H1 (cell line): ENCODE results near the gene RPS3. TPM values are rescaled to one million over a fixed set of nuclear protein-coding genes. Genes with fewer than 3 reads are reported as not detected.
A peak's percentile ranks its signal among the peaks of the same experiment; 100 is the strongest.

Experiments used
- CTCF ChIA-PET: fragments of 300-600 bp; sonication (Branson Sonifier 250); formaldehyde crosslinking; loops from one replicate; lab custom pipeline; 2021; ENCODE audit not compliant: partially characterized antibody; lab: Charles Lee
- POLR2A ChIA-PET: fragments of 300-600 bp; sonication (Branson Sonifier 250); formaldehyde crosslinking; loops from one replicate; lab custom pipeline; 2021; ENCODE audit warnings: inconsistent platforms; ENCODE audit not compliant: partially characterized antibody; lab: Charles Lee
- DNase-seq, 2 experiments: peaks; one replicate each; pipeline versions ENCODE4 v3.0.0 to v3.0.0-alpha.2; 2010 to 2022; ENCODE audit warnings: low spot score in 2 of 2, low read depth in 1 of 2, mixed read lengths in 1 of 2
- FAIRE-seq: peaks from 2 replicates; lab custom pipeline; 2011; peaks lifted over from hg19 to GRCh38; lab: Jason Lieb, UNC
- H2AFZ ChIP-seq: 2 replicates; pipeline ENCODE4 v1.8.1; 2012; ENCODE audit warnings: low read length, inconsistent platforms
- H2AK5ac ChIP-seq: 2 replicates; pipeline ENCODE4 v1.6.1; 2013; ENCODE audit warnings: low read depth, low read length
- H2BK120ac ChIP-seq: replicated peaks from 2 replicates; pipeline ENCODE3; 2013; ENCODE audit warnings: low read depth, low read length, inconsistent platforms
- H2BK12ac ChIP-seq: 2 replicates; pipeline ENCODE4 v1.6.1; 2013; ENCODE audit warnings: low read depth, low read length
- H2BK15ac ChIP-seq: 2 replicates; pipeline ENCODE4 v1.6.1; 2013; ENCODE audit warnings: low read length
- H2BK20ac ChIP-seq: 2 replicates; pipeline ENCODE4 v1.6.1; 2013; ENCODE audit warnings: low read length
- H2BK5ac ChIP-seq: 2 replicates; pipeline ENCODE4 v1.6.1; 2013; ENCODE audit warnings: low read depth, low read length
- H3K14ac ChIP-seq: 2 replicates; pipeline ENCODE4 v1.6.1; 2013; ENCODE audit warnings: inconsistent platforms; ENCODE audit not compliant: insufficient read length
- H3K18ac ChIP-seq: 2 replicates; pipeline ENCODE4 v1.6.1; 2013; ENCODE audit warnings: low read length; ENCODE audit errors: extremely low read depth
- H3K23ac ChIP-seq: 2 replicates; pipeline ENCODE4 v1.6.1; 2013; ENCODE audit warnings: inconsistent platforms; ENCODE audit not compliant: insufficient read length
- H3K23me2 ChIP-seq: 2 replicates; pipeline ENCODE4 v1.6.1; 2013; ENCODE audit warnings: low read depth, low read length
- H3K27ac ChIP-seq: 2 replicates; pipeline ENCODE4 v1.6.1; 2011; ENCODE audit warnings: low read depth, low read length, inconsistent platforms
- H3K27me3 ChIP-seq, 4 experiments: replicated peaks in 1 of 4; 1 replicate in 1 of 4; 2 replicates in 3 of 4; pipeline versions ENCODE4 v1.6.1 to v1.8.1; 2011 to 2013; ENCODE audit warnings: low read length in 3 of 4, mild to moderate bottlenecking in 3 of 4, inconsistent platforms in 2 of 4, mixed read lengths in 2 of 4, moderate library complexity in 1 of 4; ENCODE audit not compliant: control insufficient read depth in 3 of 4, insufficient read depth in 3 of 4; ENCODE audit errors: extremely low read depth in 1 of 4
- H3K36me3 ChIP-seq, 4 experiments: 2 replicates each; pipeline versions ENCODE4 v1.6.1 to v1.8.1; 2011 to 2013; ENCODE audit warnings: mild to moderate bottlenecking in 4 of 4, low read length in 3 of 4, moderate library complexity in 2 of 4, control low read depth in 1 of 4, inconsistent platforms in 1 of 4; ENCODE audit not compliant: insufficient read depth in 4 of 4, control insufficient read depth in 2 of 4
- H3K4ac ChIP-seq: replicated peaks from 2 replicates; pipeline ENCODE3; 2013; ENCODE audit warnings: low read length, low read depth, mixed read lengths, inconsistent platforms; ENCODE audit not compliant: insufficient read length
- H3K4me1 ChIP-seq, 4 experiments: replicated peaks in 1 of 4; 1 replicate in 1 of 4; 2 replicates in 3 of 4; pipeline versions ENCODE4 v1.6.1 to v1.8.1; 2011 to 2013; ENCODE audit warnings: low read length in 3 of 4, inconsistent platforms in 2 of 4, mixed read lengths in 1 of 4; ENCODE audit not compliant: insufficient read depth in 4 of 4, control insufficient read depth in 3 of 4
- H3K4me2 ChIP-seq, 2 experiments: 2 replicates each; pipeline versions ENCODE4 v1.6.1 to v1.8.1; 2011 to 2013; ENCODE audit warnings: low read depth in 2 of 2, low read length in 2 of 2, control low read depth in 1 of 2, inconsistent platforms in 1 of 2, mild to moderate bottlenecking in 1 of 2; ENCODE audit not compliant: insufficient read depth in 1 of 2
- H3K4me3 ChIP-seq, 4 experiments: fragments of 200-600, 300-600 bp in 1 of 4; sonication (generic), shearing (Covaris generic), sonication (Bioruptor Twin) in 1 of 4; 2 replicates each; pipeline versions ENCODE4 v1.5.1 to v1.8.1; 2011 to 2016; ENCODE audit warnings: low read length in 4 of 4, low read depth in 3 of 4, control low read depth in 2 of 4, inconsistent platforms in 2 of 4, mild to moderate bottlenecking in 2 of 4, mixed read lengths in 1 of 4, moderate library complexity in 1 of 4; ENCODE audit not compliant: insufficient read depth in 2 of 4; ENCODE audit errors: extremely low read depth in 1 of 4
- H3K56ac ChIP-seq: replicated peaks from 2 replicates; pipeline ENCODE3; 2013; ENCODE audit warnings: low read depth, mild to moderate bottlenecking, mixed read lengths, low read length, inconsistent platforms; ENCODE audit not compliant: insufficient read length
- H3K79me1 ChIP-seq: 2 replicates; pipeline ENCODE4 v1.6.1; 2013; ENCODE audit warnings: low read depth, low read length, control low read depth
- H3K79me2 ChIP-seq, 2 experiments: 2 replicates each; pipeline versions ENCODE4 v1.6.1 to v1.8.1; 2012 to 2013; ENCODE audit warnings: low read length in 2 of 2, mild to moderate bottlenecking in 2 of 2, inconsistent platforms in 1 of 2; ENCODE audit not compliant: insufficient read depth in 2 of 2, control insufficient read depth in 1 of 2
- H3K9ac ChIP-seq, 4 experiments: replicated peaks in 1 of 4; 1 replicate in 1 of 4; 2 replicates in 3 of 4; pipeline versions ENCODE4 v1.6.1 to v1.8.1; 2011 to 2013; ENCODE audit warnings: low read depth in 3 of 4, low read length in 3 of 4, control low read depth in 2 of 4, mild to moderate bottlenecking in 2 of 4, moderate library complexity in 2 of 4, inconsistent platforms in 1 of 4; ENCODE audit errors: extremely low read depth in 1 of 4
- H3K9me3 ChIP-seq, 2 experiments: 2 replicates each; pipeline versions ENCODE4 v1.6.1 to v1.8.1; 2012 to 2013; ENCODE audit warnings: mild to moderate bottlenecking in 2 of 2, moderate library complexity in 2 of 2, control low read depth in 1 of 2, inconsistent platforms in 1 of 2, low read depth in 1 of 2, low read length in 1 of 2, mixed read lengths in 1 of 2; ENCODE audit not compliant: insufficient read depth in 2 of 2
- H4K20me1 ChIP-seq, 2 experiments: replicated peaks in 1 of 2; 2 replicates each; pipeline versions ENCODE3 to v1.8.1; 2011 to 2013; ENCODE audit warnings: inconsistent platforms in 2 of 2, low read length in 2 of 2, mild to moderate bottlenecking in 1 of 2; ENCODE audit not compliant: insufficient read depth in 2 of 2, control insufficient read depth in 1 of 2
- H4K5ac ChIP-seq: 2 replicates; pipeline ENCODE4 v1.6.1; 2013; ENCODE audit warnings: low read length, low read depth, mixed read lengths, inconsistent platforms; ENCODE audit not compliant: insufficient read length
- H4K8ac ChIP-seq: 2 replicates; pipeline ENCODE4 v1.8.0; 2013; ENCODE audit warnings: mild to moderate bottlenecking, moderate library complexity, low read length, inconsistent platforms; ENCODE audit not compliant: insufficient read depth; ENCODE audit errors: extremely low read depth
- H4K91ac ChIP-seq: replicated peaks from 2 replicates; pipeline ENCODE3; 2013; ENCODE audit warnings: low read length, mixed read lengths, inconsistent platforms; ENCODE audit not compliant: insufficient read length
- BRCA1 ChIP-seq: IDR thresholded peaks from 2 replicates; pipeline ENCODE4 v1.6.1; 2012; ENCODE audit warnings: low read depth, low read length, improper control_type of control experiment
- CHD2 ChIP-seq: IDR thresholded peaks from 2 replicates; pipeline ENCODE4 v1.6.1; 2012; ENCODE audit warnings: low read length, improper control_type of control experiment
- JUND ChIP-seq: IDR thresholded peaks from 2 replicates; pipeline ENCODE4 v1.6.1; 2011; ENCODE audit warnings: mild to moderate bottlenecking, improper control_type of control experiment, low read length
- KDM4A ChIP-seq: IDR thresholded peaks from one replicate; pipeline ENCODE4 v1.7.1; 2012; ENCODE audit warnings: low read depth, mild to moderate bottlenecking, moderate library complexity, low read length, inconsistent platforms; ENCODE audit not compliant: severe bottlenecking
- NRF1 ChIP-seq: IDR thresholded peaks from 2 replicates; pipeline ENCODE4 v1.6.1; 2011; ENCODE audit warnings: mild to moderate bottlenecking, low read depth, low read length, improper control_type of control experiment
- POLR2A ChIP-seq, 2 experiments: IDR thresholded peaks; 1 replicate in 1 of 2; 2 replicates in 1 of 2; pipeline ENCODE4 v1.6.1; 2011; ENCODE audit warnings: low read depth in 2 of 2, low read length in 2 of 2, mild to moderate bottlenecking in 2 of 2; ENCODE audit errors: control extremely low read depth in 1 of 2
- RAD21 ChIP-seq, 2 experiments: IDR thresholded peaks in 1 of 2; conservative IDR thresholded peaks in 1 of 2; 2 replicates each; pipeline ENCODE4 v1.6.1; 2011; ENCODE audit warnings: low read depth in 2 of 2, low read length in 2 of 2, improper control_type of control experiment in 1 of 2, inconsistent platforms in 1 of 2, mild to moderate bottlenecking in 1 of 2, moderate library complexity in 1 of 2
- SP4 ChIP-seq: IDR thresholded peaks from 2 replicates; pipeline ENCODE4 v1.6.1; 2012; ENCODE audit warnings: low read length, inconsistent platforms
- WGBS, 2 experiments: shearing (Covaris generic) in 1 of 2; methylation state at CpG; one replicate each; pipeline versions ENCODE4 v1.1.6 to v1.1.7; 2013 to 2015; ENCODE audit warnings: low lambda C conversion rate in 2 of 2, mixed read lengths in 2 of 2, inconsistent platforms in 1 of 2, low coverage in 1 of 2, missing lambda C conversion rate in 1 of 2; ENCODE audit not compliant: insufficient replicate concordance in 2 of 2, insufficient coverage in 1 of 2, insufficient read length in 1 of 2; ENCODE audit errors: extremely low coverage in 1 of 2, missing lambda C conversion rate in 1 of 2; 5-methylcytosine and 5-hydroxymethylcytosine counted together
- polyA plus RNA-seq, 7 experiments: library from polyadenylated mRNA; depleted of rRNA in 3 of 7; stranded (reverse) in 5 of 7; unstranded in 2 of 7; fragments of >200 nt in 5 of 7; fragments of 200-250 nt in 2 of 7; gene quantifications; 1 replicate in 5 of 7; 2 replicates in 1 of 7; 4 replicates in 1 of 7; pipeline versions ENCODE4 v1.2.1 to v1.2.3, GENCODE V29; 2011 to 2013; ENCODE audit warnings: missing spikeins in 2 of 7, mixed read lengths in 2 of 7
- total RNA-seq: library from RNA; stranded (reverse); fragmentation: NEBNext Ultra II Directional; extraction: Animal tissue kit (Norgen Biotek cat#: 25700); gene quantifications from 2 replicates; pipeline ENCODE4 v1.2.1, GENCODE V29; 2021

Gene RPS3
- total and polyA plus RNA-seq, 2 of the 8 experiments (the other 6 are each of a cell fraction or from before 2014, with no cell fraction given) = 3,813 to 4,194 TPM

DNA sequence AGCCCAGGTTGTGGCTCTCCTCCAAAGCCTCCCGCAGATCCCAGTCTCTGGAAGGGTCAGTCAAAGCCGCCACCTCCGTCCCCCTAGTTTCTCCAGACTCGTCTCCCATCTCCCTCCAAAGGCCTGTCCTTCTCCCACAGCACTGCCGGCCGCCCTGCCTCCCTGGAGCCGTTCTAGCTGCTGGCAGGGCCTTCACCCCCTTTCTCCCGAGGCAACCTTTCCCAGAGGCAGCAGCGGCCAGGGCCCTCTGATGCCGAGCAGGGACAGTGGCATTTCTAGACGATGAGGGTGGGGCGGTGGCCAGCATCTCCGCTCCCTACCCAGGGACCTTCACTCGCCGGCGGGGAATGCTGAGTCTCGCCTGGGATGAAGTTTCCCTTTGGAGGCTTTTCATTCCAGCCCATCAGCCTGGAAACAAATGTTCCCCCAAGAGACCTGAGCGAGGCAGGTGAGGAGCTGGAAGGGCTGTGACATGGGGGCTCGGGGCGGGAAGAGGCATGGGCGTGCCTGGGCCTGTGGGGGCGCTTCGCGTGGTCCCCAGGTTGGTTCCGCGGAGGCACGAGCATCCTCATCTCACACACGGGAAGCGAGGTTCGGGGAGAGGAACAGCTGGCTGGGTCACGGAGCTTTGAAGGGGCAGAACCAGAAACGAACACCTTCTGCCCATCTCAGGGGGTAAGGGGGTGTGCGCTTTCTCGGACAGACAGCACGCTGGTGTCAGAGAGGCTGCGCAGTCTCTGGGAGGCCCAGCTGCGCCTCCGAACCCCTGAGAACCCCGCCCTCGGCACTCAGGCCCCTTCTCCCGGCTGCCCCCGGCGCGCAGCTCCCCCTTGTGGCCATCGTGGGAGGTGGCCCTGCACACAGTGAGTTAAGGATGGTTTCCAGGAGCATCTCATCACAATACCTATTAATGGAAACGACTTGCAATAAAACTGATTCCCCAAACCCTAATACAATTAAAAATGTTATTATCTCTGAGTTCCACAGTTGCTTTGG lies 51.8 kb downstream of the RPS3 start:
- no peak overlapping the region for H3K14ac ChIP-seq
- peak overlapping the region; percentile 7 to 65; a peak in 3 of 4 replicates for H3K4me2 ChIP-seq
- 0 out of 2 replicates have a peak overlapping the region, but pooled peaks have one; percentile 1 for H2AFZ ChIP-seq
- H3K18ac ChIP-seq = no peak overlapping the region; the same call in 1 of the 2 replicates
- no peak overlapping the region for H2BK20ac ChIP-seq
- H3K4me1 ChIP-seq = peaks cover 0 to 6% (median 0%) of the 10 kb centered on the region in 4 experiments; a peak in 3 of 7 replicates
- peak overlapping the region; percentile 59; the same call in 1 of the 2 replicates for H4K8ac ChIP-seq
- no peak overlapping the region for H2AK5ac ChIP-seq
- no peaks in the 10 kb centered on the region for H3K79me1 ChIP-seq
- no peak overlapping the region for H3K27ac ChIP-seq
- H3K23me2 ChIP-seq = 0 out of 2 replicates have a peak, but pooled peaks cover 2% of the 10 kb centered on the region
- no peak overlapping the region for H4K5ac ChIP-seq
- no peak overlapping the region for H4K91ac ChIP-seq
- H3K4ac ChIP-seq = peak overlapping the region; percentile 50
- no peaks in the 10 kb centered on the region for H3K36me3 ChIP-seq
- no peaks in the 10 kb centered on the region for H4K20me1 ChIP-seq
- DNase-seq = peak in 1 of 2 experiments; percentile 97
- H3K23ac ChIP-seq = no peak overlapping the region
- H3K9me3 ChIP-seq = no peaks in the 10 kb centered on the region
- H3K27me3 ChIP-seq = no peaks in the 10 kb centered on the region; a peak in 1 of 7 replicates
- no peak overlapping the region for H3K56ac ChIP-seq
- POLR2A ChIA-PET = interaction anchor here (0.8 to 1.5 kb wide), 9 partner anchors 9 to 80 kb away, joined by 3 to 5 read pairs (median 3); partner anchors contain the start of gene GDPD5
- WGBS, 2 experiments = 53% methylated on average over 44 of the region's 46 CpGs; no CpG with 5 or more reads in 1 of the 2 experiments
- H3K79me2 ChIP-seq = no peaks in the 10 kb centered on the region
- FAIRE-seq = peak; percentile 77
- H2BK12ac ChIP-seq = no peak overlapping the region
- H2BK15ac ChIP-seq = no peak overlapping the region
- H2BK5ac ChIP-seq = no peak overlapping the region
- no peak overlapping the region for H2BK120ac ChIP-seq
- H3K9ac ChIP-seq = no peak overlapping the region
- peak overlapping the region in 3 of 4 experiments; percentile 3 to 27 (median 5); a peak in 2 of 8 replicates for H3K4me3 ChIP-seq
- CTCF ChIA-PET = interaction anchor here (0.6 to 31.5 kb wide), 42 partner anchors 8 to 224 kb away, joined by 3 to 603 read pairs (median 6); partner anchors contain the start of genes GDPD5, KLHL35 and RPS3
- no peak for TF ChIP-seq CHD2
- no peak for TF ChIP-seq BRCA1
- peak; percentile 35 for TF ChIP-seq KDM4A
- TF ChIP-seq POLR2A (IDR thresholded peaks at IDR 0.05; ENCODE audit: control extremely low read depth in 1 of 2, low read depth in 2 of 2, low read length in 2 of 2) = no peak
- 0 out of 2 replicates have a peak, but pooled peaks have one; percentile 18 for TF ChIP-seq NRF1
- TF ChIP-seq SP4 = no peak
- no peak for TF ChIP-seq JUND
- TF ChIP-seq RAD21 (IDR thresholded peaks at IDR 0.05 in 1 of 2, conservative IDR thresholded peaks at IDR 0.05 in 1 of 2; ENCODE audit: low read depth in 2 of 2, low read length in 2 of 2) = peak; percentile 66 to 80
